ENCODE results near the gene VCAN. TPM values are rescaled to one million over a fixed set of nuclear protein-coding genes. Genes with fewer than 3 reads are reported as not detected.

The VCAN gene
- total and polyA plus RNA-seq, 5 experiments from 2014 or later, result 0.19 to 0.57 (median 0.39) TPM

Other genes starting within 250 kb of the VCAN start
- not detected for gene HAPLN1, start 249.1 kb downstream of the VCAN start, total RNA-seq
- not detected for gene HAPLN1, start 249.1 kb downstream of the VCAN start, polyA plus RNA-seq